ENCODE measurements around the gene SLC6A1.

DNA sequence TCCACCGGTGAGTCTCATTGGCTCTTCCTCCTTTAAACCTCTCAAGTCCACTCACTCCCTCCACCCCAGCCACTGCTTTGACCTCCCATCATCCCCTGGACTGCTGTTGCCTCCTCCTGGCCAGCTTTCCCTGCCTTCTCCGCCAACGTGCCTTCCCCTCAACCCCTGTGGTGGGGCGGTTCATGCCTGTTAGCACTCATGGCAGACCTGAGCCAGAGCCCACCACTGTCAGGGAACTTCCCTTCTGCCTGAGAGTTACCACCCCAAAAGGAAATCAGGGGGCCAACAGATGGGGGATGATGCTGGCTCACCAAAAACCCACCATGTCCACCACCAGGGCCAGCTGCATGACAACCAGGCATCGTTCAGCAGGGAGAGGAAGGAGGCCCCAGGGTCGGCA lies 44.2 kb upstream of the SLC6A1 start:
- TF ChIP-seq TSHZ2 (CRISPR knock-in tag; IDR thresholded peaks at IDR 0.05) (no peak), BACH2 (CRISPR knock-in tag; IDR thresholded peaks at IDR 0.05; ENCODE audit: borderline replicate concordance) (no peak), ISL1 (CRISPR knock-in tag; IDR thresholded peaks at IDR 0.05) (no peak), ZNF8 (CRISPR knock-in tag; IDR thresholded peaks at IDR 0.05) (no peak), CSDC2 (CRISPR knock-in tag; IDR thresholded peaks at IDR 0.05) (no peak), ARNTL (CRISPR knock-in tag; IDR thresholded peaks at IDR 0.05; ENCODE audit: borderline replicate concordance, low read depth) (no peak), GLIS3 (CRISPR knock-in tag; IDR thresholded peaks at IDR 0.05) (no peak), ZFP3 (CRISPR knock-in tag; IDR thresholded peaks at IDR 0.05) (no peak)
- TF ChIP-seq, protein P1, sequence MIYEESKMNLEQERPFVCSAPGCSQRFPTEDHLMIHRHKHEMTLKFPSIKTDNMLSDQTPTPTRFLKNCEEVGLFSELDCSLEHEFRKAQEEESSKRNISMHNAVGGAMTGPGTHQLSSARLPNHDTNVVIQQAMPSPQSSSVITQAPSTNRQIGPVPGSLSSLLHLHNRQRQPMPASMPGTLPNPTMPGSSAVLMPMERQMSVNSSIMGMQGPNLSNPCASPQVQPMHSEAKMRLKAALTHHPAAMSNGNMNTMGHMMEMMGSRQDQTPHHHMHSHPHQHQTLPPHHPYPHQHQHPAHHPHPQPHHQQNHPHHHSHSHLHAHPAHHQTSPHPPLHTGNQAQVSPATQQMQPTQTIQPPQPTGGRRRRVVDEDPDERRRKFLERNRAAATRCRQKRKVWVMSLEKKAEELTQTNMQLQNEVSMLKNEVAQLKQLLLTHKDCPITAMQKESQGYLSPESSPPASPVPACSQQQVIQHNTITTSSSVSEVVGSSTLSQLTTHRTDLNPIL (CRISPR knock-in tag; IDR thresholded peaks at IDR 0.05; ENCODE audit: low read depth) = no peak
- TF ChIP-seq, protein P2, sequence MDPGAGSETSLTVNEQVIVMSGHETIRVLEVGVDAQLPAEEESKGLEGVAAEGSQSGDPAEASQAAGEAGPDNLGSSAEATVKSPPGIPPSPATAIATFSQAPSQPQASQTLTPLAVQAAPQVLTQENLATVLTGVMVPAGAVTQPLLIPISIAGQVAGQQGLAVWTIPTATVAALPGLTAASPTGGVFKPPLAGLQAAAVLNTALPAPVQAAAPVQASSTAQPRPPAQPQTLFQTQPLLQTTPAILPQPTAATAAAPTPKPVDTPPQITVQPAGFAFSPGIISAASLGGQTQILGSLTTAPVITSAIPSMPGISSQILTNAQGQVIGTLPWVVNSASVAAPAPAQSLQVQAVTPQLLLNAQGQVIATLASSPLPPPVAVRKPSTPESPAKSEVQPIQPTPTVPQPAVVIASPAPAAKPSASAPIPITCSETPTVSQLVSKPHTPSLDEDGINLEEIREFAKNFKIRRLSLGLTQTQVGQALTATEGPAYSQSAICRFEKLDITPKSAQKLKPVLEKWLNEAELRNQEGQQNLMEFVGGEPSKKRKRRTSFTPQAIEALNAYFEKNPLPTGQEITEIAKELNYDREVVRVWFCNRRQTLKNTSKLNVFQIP (CRISPR knock-in tag; IDR thresholded peaks at IDR 0.05; ENCODE audit: borderline replicate concordance, low read depth) = no peak
- TF ChIP-seq, protein P3, sequence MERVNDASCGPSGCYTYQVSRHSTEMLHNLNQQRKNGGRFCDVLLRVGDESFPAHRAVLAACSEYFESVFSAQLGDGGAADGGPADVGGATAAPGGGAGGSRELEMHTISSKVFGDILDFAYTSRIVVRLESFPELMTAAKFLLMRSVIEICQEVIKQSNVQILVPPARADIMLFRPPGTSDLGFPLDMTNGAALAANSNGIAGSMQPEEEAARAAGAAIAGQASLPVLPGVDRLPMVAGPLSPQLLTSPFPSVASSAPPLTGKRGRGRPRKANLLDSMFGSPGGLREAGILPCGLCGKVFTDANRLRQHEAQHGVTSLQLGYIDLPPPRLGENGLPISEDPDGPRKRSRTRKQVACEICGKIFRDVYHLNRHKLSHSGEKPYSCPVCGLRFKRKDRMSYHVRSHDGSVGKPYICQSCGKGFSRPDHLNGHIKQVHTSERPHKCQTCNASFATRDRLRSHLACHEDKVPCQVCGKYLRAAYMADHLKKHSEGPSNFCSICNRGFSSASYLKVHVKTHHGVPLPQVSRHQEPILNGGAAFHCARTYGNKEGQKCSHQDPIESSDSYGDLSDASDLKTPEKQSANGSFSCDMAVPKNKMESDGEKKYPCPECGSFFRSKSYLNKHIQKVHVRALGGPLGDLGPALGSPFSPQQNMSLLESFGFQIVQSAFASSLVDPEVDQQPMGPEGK (CRISPR knock-in tag; IDR thresholded peaks at IDR 0.05; ENCODE audit: borderline replicate concordance) = no peak
